ENCODE data around the gene ANKMY2.

- TF ChIP-seq POLR2AphosphoS5 (IDR thresholded peaks at IDR 0.05; ENCODE audit: low read depth, low read length) (no peak), POLR2A (IDR thresholded peaks at IDR 0.05; ENCODE audit: low read depth, low read length) (no peak), TAF1 (IDR thresholded peaks at IDR 0.05; ENCODE audit: borderline replicate concordance, low read depth, low read length) (no peak)
Observed at GRCh38 chr7:16670021-16670420, 24.5 kb upstream of the ANKMY2 start.
